GM19035 (cell line): ENCODE results near the gene SCTR.

Experiments used
- ATAC-seq: cut with Tn5 transposase; IDR thresholded peaks from one replicate; pipeline ENCODE4 v1.9.1; 2021; ENCODE audit not compliant: unreplicated experiment

SCTR gene

DNA sequence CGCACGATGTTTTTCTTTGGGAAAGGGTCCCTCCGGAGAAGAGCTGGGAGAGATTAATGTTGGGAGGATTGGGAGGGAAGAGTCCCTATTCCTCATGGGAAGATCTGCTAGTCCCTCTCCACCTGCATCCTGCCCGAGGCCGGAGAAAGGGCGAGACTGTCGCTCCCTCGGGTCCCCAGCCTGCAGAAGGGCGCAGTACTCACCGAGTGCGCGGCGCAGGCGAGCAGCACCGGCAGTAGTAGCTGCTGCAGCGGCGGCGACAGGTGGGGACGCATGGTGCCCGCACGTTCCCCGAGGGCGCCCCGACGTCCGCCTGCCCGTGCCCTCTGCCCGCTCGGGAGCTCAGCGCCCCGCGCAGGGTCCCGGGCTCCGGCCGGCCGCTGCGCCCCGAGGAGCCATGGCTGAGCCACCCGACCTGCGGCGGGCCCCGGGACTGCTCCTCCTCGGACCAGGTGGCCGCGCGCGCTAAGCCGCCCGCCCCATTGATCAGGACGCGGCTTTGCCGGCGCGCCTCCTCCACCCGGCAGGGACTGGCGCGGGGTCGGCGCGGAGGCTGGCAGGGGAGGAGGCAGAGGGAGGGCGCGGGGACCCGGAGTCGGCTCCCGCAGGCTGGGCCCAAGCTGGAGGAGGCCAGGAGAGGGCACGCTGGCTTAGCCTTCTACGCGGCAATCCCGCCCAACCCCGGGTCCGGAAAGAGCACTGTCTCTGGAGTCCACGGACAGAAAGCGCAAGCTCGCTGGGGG is at the start of gene SCTR:
SCTR (minus strand) TSS at position 532 of the 743 bp plus-strand sequence; CDS start at position 275, 257 bp downstream.
- no peak for ATAC-seq

DNA sequence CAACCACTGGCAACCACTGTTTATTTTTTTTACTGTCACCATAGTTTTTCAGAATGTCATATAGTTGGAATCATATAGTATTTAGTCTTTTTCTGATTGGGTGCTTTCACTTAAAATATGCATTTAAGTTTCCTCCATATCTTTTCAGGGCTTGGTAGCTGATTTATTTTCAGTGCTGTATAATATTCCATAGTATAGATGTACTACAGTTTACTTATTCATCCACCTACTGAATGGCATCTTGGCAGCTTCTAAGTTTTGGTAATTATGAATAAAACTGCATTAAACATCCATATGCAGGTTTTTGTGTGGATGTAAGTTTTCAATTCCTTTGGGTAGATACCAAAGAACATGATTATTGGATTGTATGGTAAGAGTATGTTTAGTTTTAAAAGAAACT is 43.0 kb upstream of the SCTR start:
- ATAC-seq = no peak

GRCh38 chr2:119565481-119565880 is 41.2 kb upstream of the SCTR start:
- no peak for ATAC-seq

DNA sequence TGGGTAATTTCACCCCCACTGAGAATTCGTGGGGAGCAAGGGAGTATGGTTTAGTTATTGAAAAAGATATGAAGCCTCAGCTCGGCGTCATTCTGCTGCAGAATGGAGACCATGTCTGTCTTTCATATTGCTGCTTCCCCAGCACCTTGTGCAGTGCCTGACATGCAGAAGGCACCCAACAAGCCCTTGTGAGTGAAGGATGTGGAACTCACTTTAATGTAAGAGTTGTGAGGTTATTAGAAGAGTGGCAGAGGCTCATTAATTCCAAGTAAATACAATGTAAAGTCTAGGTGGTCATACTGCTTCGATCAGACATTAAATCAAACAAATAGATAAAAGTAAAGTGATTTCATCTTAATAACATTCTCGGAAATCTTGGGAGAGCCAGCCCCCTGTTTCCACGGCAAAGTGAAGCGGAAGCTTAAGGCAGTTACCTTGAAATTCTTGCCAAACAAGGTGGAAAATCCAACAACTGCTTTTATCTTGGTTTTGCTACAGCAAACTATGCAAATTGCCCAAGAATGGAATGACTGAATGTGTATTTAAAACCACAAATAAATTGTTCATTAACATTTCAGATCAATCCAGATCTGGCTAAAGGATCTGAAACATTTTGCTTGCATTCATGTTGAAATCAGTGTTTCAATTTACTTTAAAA is 29.5 kb upstream of the SCTR start:
- no peak for ATAC-seq

- ATAC-seq = no peak
These were observed 28.6 kb upstream of the SCTR start for GRCh38 chr2:119552902-119553301.

- no peak for ATAC-seq
These were observed 26.6 kb upstream of the SCTR start for GRCh38 chr2:119550856-119551255.

GRCh38 chr2:119550346-119550745 is 26.1 kb upstream of the SCTR start:
- no peak for ATAC-seq

DNA sequence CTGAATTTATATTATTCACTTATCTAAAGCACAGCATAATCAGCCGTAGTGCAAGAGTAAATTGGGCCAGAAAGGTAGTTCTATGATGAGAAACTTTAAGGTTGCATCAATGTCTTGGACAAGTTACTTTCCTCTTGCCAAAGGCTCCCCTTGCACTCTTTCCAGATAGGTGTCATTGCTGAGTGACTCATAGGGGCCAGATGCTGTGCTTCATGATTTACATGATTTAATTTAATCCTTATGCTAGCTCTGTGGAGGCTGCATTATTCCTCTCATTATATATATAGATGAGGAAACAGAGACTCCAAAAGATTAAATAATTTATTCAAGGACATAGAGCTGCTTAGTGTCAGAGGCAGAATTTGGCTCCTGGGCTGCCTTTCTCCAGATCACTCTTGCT is 25.0 kb upstream of the SCTR start:
- no peak for ATAC-seq

- no peak for ATAC-seq
These were observed 24.3 kb upstream of the SCTR start for GRCh38 chr2:119548516-119549120.

- ATAC-seq = no peak
These were observed 22.1 kb upstream of the SCTR start for GRCh38 chr2:119546447-119546767.

DNA sequence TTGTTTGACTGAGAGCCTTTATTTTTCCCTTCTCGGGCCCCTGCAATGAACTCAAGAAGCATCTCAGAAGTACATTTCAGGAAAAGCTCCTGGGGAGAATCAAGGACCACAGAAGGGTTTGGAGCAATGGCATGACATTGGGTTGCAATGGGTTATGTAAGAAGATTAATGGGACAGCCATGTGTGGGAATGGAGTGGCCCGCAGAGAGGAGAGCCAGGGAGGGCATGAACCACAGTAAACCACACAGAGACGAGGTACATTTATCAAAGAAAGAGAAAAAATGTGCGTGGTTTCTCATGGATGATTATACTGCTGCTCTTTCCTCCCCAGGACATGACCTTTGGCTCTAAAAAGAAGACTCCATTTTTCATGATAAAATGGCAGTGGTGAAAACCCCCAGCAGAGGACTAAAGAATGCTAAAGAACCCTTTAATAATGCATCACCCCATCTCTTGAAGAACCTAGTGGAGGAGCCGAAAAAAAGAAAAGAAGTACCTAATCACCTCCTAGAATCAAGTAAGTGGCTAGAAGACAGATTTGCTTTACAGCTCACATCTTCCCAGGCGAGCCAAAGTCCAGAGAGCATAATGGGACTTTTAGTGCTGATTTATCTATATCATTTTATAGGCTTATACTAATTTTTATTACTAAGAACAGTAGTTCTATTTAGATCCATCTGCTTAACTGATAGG is 21.6 kb upstream of the SCTR start:
- ATAC-seq = no peak

GRCh38 chr2:119544939-119545475 is 20.7 kb upstream of the SCTR start:
- ATAC-seq = no peak

DNA sequence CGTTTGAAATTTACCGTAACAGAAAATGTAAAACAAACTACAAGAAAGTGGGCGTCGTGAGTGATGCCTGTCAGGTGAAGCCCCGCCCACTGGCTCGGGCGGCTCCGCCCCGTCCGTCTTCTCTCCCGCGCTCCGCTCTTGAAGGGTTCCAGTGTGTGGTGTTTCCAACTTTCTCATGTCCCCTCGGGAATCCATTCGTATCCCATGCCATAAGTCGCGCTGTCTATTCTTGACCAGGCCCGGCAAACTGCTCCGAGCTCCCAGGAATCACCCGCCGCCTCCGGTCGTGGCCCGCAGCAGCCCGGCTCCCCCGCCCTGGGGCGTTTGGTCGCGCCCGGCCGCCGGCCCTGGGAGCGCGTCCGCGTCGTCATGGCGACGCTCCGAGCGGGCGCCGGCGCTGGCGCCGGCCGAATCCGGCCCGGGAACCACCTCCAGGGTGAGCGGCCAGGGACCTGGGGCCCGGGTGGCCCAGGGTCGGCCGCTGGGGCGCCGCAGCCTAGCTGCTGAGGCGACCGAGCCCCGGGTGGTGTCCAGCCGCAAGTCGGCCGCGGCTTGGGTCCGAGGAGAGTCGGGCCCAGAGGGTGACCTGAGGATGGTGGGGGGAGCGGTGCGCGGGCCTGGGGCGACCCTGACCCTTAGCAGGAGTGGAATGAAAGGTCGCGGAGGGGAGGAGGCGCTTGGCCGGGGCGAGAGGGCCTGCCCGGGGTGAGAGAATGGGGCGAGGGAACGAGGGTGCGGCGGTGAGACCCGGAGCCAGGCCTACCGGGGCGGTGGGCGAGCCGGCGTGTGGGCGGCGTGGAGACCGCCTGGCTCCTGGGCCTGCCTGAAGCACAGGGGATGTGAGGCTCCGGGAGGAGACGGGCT is 20.0 kb upstream of the SCTR start, which contains the start of gene CFAP221:
CFAP221 (plus strand) TSS at position 375 of the 864 bp plus-strand sequence. CDS start 1,683 bp downstream, outside the sequence.
- peak; percentile 90 for ATAC-seq

GRCh38 chr2:119541476-119541875 is 17.2 kb upstream of the SCTR start:
- no peak for ATAC-seq

GRCh38 chr2:119537792-119538191 is 13.5 kb upstream of the SCTR start:
- no peak for ATAC-seq

DNA sequence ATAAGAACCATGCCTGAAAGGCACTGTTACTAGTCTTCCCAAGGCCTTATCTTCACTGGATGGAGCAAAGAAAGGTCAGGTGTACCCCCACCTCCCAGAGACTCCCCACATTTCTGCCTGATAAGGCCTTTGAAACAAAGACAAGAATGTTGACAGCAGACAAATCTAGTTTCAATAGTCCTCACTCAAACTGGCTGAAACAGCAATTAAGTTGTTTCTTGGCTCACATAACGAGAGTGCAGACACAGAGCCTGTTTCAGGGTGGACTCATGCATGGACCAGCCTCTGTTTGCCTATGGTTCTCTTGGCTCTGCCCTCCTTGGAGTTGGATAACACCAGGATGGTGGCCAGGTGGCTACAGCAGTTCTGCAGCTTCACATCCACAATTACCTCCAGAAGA is 12.4 kb upstream of the SCTR start:
- no peak for ATAC-seq

- no peak for ATAC-seq
These were observed 11.9 kb upstream of the SCTR start for GRCh38 chr2:119536211-119536610.

DNA sequence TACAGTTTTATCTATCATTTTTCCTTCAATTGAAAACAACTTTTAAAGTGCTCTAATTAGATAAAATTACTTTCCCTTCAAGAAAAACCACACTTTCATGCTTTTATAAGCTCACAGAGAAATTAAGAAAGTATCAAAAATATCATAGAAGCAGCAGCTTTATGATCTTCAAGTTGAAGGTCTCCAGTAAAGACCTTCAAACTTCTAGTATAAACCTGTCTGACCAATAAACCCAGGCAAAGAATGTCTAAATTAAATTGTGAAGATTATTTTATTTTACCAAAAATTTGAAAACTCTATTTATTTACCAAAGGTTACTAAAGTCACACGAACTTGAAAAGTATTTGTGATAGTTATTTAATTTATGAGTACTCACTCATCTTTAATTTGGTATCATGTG is 9.3 kb upstream of the SCTR start:
- ATAC-seq = no peak

DNA sequence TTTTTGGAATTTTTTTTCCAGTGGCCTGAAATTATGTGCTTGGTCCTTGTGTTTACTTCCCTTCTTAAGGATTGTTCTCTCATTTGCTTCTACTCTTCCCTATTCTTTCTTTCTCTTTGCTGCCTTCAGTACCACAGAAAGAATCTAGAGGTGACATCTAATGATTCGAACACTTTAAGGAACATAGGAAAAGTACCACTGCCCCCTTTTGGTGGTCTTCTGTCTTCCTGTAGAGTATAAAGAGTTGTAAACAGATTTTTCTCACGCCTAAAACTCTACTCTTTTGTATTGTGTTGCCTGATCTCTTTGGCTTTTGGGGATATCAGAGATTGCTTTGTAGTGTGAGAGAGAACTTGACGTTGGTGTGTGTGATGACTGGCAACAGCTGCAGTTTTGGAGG is 7.0 kb upstream of the SCTR start:
- no peak for ATAC-seq

DNA sequence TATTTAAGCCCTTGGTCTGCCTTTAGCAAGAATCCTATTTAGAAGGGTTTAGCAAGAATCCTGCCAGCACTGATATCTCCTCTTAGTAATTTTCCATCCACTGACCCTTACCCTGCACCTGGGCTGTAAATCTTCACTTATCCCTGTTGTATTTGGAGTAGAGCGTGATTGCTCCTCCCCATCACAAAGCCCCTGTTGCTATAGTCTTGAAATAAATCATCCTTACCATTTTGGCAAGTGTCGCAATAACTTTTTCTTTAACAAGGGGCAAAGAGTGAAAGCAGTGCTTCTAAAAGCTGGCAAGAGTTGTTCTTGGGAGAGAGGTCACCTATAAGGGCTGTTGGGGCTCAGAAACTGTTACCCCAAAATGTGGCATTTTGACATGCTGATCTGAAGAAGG is 3.7 kb upstream of the SCTR start:
- ATAC-seq = no peak
